Activated T-helper 1 cell treated with Interleukin-2 at 50 U/mL for 16 hours (primary cell): ENCODE results near the gene SRXN1.

Experiments
- DNase-seq: peaks from one replicate; pipeline ENCODE4 v3.0.0-alpha.2; 2020; ENCODE audit warnings: low read depth

SRXN1 gene

DNA sequence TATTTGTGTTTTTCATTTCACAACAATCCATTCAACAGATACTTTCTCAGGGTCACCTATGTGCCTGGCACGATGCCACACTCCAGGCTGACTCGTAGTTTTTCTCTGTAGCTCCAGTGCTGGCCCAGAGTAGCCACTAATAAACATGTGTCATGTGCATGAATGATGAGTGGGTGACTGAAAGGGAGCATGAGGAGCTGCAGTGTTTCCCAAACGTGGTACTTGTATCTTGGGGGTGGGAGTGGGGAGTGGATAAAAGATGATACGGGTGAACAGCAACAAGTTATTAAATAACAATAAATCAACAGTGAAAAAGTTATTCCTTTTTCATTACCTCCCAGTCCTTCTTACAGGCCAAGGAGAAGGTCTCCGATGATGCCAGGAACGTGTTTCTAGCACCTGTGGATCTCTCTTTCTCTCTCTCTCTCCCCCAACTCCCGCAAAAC lies 17.1 kb downstream of the SRXN1 start:
- DNase-seq, result no peak

DNA sequence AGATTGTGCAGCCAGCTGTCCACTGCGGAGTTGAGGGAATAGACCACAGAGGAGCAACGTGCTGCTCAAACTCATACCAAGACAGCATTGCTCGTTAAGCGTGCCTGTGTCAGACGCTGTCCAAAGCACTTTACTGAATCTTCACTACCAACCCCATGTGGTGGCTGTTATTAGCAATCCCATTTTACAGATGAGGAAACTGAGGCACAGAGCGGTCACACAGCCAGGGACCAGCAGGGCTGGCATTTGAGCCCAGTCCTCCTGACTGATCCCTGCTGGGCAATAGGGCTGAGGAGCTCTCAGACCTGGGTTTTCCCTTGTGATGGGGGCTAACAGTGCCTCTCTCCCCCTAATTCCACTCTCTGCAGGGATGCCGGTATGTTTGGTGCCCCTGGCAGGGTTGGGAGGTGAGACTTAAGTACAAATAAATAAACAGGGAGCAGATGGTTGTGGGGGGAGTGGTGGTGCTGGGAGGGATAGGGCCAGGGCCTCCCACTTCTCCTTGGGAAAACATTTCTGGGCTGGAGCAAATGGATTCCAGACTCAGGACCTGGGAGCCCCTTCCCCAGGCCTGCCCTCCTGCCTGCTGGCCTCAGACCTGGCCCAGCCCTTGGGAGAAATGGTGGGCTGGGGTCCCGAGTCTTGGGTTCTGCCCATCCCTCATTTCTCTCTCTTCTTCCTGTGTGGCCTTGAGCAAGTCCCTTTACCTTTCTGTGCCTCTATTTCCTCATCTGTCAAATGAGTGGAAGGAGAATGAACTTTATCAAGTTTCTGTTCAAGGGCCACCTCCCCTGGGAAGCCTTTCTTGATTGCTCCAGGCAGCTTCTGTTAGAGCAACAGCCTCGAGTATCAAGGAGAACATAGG lies 17.7 kb downstream of the SRXN1 start:
- no peak for DNase-seq

DNA sequence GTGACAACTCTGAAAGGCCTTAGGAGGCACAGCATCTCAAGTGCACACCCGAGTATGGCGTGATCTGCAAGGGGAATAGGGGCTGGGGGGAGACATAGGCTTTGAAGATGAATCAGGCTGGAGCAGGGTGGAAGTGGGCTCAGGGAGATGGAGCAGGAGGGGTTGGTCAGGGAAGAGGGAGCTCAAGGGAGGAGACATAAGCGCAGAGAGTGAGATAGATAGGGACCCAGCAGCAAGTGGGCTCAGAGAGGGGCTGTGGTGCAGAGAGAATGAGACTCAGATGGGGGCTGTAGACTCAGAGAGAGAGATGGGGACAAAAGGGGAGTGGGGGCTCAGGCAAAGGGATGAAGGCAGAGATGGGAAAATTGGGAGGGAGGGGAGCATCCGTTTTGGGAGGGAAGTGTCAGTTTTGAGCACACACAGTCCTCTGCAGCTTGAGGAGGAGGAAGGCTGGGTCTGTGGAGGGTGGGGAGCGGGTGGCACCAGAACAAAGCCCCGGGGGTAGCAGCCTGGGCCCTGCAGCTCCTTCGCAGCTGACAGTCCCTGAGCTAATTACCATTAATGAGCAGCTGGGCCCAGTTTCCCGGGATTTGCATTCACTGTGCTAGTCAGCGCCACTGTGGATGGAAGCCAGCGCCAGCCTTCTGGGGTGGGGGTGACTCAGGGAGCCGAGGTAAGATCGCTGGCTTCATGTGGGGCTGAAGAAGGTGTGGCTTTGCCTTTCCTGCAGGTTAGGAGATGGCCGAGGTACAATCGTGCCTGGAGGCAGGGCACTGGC lies 18.7 kb downstream of the SRXN1 start:
- no peak for DNase-seq

DNA sequence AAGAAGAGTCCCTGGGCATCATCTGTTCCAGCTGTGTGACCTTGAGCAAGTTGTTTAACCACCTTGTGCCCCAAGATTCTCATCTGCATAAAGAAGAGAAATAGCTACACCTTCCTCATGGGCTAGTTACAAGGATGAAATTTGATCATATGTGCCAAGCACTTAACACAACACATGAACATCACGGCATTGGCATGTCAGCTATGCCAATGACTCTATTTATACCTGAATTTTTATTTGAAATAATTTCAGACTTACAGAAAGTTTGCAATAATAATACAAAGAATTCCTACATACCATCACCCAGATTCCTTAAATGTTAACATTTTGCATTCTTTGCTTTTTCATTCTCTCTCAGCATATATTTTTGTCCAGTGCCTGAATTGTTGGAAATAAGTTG lies 21.9 kb downstream of the SRXN1 start:
- no peak for DNase-seq

DNA sequence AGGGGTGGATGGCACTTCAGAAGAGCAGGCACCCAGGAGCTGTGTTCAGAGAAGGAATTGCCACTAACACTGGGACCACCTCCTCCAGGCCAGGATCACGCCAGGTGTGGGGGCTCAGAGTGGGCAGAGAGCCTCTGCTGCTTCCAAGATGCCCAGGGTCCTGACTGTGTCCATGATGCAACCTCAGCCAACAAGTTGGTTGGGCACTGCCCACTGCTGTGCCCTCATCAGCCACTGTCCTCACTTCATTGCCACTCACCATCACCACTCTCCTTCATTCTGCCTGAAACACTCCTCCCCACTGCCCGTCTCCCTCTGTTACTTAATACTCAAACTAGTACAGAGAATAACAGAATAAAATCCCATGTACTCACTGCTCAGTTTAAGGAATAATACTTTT lies 26.4 kb downstream of the SRXN1 start:
- DNase-seq, result no peak

DNA sequence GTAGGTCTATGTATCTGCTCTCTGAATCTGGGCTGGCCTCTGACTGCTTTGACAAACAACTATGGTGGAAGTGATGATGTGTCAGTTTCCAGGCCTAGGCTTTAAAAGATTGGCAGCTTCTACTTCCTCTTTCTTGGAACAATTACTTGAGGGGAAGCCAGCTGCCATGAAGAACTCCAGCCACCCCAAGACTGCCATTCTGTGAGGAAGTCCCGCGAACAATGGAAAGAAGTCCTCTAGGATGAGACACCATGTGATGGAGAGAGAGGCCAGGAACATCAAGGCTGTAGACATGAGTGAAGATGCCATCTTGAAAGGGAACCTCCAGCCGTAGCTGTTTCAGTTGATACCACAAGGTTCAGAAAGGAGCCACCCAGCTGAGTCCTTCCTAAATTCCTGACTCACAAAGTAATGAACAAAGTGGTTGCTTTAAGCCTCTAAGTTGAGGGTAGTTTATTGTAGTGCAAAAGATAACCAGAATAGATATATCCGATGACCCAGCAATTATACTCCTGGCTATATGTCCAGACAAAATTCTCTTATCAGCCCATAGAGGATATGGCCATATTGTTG lies 27.6 kb downstream of the SRXN1 start:
- DNase-seq, result no peak

DNA sequence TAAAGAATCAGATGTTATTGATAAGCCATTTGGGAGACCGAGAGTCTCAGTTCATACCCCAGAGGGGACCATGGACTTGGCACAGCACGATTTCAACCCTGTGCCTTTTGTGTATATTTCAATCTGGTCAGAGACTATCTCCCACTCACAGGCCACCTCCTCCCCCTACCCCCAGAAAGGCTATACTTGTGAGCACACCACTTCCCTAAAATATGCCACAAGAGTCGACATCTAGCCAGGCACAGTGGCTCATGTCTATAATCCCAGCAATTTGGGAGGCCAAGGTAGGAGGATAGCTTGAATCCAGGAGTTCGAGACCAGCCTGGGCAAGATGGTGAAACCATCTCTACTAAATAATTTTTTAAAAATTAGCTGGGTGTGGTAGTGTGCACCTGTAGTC lies 29.3 kb downstream of the SRXN1 start:
- DNase-seq, result no peak

DNA sequence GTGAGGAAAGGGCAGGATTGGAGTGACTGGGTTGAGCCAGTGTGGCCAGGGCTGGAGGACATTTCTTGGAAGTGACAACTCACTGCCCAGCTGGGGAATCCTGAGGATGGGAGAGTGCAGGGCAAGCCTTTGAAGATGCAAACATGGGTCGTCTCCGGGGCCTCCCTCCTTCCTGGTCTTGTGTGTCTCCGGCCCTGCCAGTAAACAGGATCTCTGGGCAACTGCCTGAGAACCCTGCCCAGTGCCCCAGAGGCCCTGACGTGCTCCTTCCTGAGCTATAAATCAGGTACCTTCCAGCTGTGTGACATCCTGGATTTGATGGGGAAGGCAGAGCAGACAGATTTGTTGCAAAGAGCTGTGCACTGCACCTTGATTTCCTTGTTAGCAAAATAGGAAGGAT lies 30.0 kb downstream of the SRXN1 start:
- DNase-seq, result no peak

DNA sequence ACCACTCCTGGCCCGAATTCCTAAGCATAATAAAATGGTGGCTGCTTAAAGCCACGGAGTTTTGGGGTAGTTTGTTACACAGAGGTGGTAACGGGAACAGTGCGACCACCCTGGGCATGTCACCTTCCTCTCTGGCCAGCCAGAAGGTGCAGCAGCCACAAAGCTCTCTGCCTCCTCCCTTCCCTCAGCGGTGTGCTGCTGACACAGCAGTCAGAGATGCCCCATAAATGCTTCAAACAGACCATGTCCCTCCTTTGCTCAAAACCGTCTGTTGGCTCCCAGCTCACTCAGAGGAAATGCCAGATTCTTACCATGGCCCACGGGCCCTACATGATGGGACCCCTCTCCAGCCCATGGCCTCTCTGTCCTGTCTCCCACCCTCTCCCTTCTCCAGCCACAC lies 30.8 kb downstream of the SRXN1 start:
- no peak for DNase-seq

DNA sequence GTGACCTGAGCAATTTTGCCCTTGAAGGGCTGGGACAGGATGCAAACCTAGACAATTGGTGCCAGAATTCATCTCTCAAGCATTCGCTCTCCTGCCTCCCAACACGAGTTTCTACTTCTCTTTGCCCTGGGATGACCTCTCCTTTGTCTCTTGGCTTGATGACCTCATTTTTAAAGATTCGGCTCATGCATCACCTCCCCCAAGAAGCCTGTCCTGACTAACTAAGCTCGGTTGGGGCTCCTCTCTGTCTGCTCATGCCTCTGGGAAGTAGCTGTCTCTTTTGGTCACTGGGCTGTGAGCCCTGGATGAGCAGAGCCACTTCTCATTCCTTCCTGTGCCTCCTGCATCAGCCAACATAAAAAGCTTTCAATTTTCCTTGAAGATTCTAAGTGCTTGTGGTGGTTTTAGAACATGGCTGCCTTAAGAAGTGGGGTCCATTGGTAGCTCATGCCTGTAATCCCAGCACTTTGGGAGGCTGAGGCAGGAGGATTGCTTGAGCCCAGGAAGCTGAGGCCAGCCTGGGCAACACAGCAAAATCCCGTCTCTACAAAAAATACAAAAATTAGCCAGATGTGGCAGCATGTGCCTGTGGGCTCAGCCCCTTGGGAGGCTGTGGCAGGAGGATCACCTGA lies 31.8 kb downstream of the SRXN1 start:
- no peak for DNase-seq

DNA sequence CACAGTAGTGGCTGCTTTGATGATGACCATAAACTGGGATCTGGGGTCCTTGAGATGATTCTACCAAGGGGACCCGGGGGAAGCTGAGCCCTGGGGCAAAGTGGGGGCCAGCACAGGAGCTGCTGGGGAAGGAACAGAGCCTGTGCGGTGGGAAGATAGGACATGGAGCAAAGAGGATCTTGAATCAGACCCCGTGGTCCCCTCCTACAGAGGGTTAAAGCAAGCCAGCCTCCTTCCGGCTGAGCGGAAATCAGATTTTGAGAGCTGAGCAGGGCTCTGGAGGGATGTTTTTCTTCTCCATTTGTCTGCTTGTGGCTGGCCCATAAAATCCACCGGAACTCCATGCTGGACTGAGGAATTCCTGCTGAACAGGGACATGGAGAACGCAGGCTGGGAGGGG lies 32.8 kb downstream of the SRXN1 start:
- DNase-seq, result no peak

DNA sequence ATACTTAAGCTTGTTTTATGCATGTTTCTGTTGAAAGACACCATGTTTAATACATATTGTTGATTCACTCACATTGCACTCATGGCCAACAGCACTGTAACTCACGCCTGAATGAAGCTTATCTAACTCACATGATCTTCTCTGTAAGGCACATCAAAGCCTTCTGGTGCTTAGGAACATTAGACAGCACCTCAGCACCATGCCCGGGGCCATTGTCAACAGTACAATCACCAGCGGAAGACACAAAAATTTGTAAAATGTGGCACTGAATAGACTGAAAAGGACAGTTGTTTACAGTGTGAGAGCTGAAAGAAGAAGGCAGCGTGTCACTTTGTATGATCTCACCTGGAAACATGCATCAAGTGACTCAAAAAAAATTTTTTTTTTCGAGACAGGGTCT lies 34.0 kb downstream of the SRXN1 start:
- no peak for DNase-seq

DNA sequence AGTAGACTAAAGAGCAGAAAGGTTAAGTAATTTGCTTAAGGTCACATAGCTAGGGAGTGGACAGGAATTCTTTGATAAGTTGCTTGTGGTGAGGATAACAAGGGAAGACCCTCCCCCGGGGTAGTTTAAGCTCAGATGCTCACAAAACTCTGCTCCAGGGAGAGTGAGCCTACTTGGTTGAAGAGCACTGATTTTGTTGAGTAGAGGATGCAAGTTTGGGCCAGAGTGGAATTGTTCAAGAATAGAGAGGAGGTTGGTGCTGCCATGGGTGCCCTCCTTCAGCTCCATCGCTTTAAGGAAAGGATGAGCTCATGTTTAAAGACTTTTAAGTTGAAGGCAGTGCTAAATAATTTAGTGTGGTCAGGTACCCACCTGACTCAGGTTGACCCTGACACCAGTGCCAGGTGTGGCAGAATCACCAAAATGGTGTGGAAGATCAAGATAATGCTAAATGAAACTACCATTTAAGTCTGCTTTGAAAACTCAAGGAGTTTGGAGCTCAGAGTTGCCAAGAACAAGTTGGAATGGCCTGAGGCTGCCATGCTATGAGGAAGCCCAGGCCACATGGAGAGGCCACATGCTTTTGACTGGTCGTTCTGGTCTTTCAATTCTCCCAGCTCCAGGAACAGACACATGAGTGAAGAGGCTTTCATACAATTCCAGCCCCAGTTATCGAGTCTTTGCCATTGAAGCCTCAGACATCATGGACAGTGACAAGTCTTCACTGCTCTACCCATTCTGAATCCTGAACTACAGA lies 34.9 kb downstream of the SRXN1 start:
- DNase-seq, result no peak

DNA sequence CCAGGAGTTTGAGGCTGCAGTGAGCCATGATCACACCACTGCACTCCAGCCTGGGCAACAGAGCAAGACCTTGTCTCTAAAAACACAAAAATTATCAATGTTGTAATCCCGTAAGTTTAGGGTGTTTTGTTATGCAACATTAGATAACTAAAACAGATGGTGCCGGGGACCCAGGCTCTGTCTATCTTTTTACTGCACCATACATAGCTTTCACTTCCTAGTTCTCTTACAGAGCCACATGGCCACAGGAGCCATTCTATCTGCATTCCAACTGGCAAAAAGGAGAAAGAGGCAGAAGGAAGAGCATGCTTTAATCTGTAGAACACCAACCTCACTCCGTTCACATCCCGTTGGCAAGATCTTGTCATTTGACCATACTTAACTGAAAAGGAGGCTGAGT lies 37.5 kb downstream of the SRXN1 start:
- no peak for DNase-seq

DNA sequence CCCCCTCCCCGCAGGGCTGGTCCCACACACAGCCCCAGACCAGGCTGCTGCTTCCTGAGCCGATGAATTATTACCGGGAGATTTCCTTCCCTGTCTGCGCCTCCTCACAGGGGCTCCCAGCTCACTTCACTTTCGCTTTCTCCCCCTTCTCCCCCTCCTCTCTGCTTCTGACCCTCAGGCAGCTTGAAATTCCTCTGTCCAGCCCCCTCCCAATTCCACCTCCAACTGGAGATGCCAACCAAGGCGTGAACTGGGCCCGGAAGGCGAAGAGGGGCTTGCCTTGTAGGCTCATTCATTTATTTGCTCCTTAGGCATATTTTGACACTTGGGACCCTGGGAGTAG lies 41.2 kb downstream of the SRXN1 start:
- no peak for DNase-seq

DNA sequence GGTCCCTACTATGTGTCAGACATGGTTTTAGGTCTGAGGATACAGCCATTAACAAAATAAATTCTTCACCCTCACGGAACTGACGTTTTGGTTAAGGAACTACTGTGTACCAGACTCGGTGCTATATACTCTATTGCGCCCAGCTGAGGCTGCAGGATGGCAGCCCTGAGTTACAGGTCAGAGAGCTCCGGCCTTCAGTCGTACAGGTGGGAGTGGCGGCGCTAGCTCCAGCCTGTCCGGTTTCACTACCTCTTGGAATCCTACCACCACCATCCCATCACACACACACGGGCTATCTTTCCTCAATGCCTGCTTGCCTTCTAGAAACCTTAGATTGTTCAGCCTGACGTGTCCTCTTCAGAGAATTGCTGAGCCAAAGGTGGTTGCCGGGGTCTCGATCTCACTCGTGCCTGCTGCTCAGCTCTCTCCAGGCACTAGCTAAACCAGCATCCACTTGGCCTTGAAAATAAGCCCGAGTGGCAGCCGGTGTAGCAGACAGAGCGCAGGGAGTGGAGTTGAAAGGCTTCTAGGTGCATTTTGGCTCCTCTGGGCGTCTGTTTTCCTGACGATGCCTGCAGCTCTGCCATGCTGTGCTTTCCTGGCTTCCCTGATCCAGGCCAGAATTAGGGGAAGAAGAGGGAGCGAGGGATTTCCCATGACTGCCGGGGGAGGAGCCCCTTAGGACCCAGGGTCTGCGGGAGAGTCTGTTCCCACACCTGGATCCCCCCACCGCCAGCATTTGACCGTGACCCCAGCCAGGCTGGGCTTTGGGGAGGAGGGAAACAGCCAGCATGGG lies 41.8 kb downstream of the SRXN1 start:
- no peak for DNase-seq

DNA sequence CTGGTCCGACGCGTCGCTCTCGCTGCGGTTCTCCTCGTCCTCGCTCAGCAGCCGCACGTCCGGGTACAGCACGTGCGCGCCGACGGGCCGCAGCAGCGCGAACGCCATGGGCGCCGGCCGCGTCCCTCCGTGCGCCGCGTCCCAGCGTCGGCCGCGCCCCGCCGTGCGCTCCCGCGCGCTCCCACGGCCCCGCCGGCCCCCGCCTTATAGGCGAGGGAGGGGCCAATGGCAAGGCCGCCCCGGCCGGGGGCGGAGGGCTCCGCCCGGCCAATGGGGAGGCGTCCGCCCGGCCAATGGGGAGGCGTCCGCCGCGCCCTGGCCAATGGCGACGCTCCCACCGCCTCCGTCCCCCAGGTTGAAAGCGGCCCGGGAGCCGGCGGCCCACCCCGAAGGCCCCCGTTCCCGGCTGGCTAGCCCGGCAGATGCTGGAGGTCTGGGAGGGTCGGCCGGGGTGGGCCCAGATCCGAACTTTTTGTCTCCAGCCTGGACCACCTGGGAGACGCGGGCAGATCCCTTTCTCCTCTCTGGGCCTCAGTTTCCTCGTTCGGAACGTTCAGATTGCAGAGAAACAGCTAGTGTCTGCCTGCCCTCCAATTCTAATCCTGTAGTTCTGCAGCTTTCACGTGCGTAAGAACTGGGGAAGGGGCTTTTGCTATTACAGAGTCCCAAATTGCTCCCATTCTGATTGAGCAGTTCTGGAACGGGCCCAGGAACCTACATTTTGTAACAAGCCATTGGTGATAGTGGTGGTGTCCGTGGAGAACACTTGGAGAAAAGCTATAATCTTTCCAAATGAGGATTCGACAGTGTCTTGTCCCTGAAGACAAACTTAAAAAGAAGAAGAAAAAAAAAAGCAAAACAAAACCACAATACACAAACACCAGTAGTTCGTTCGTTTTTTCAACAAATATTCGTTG lies 42.6 kb downstream of the SRXN1 start, which contains the start of gene TCF15:
TCF15 (minus strand) TSS at position 180 of the 917 bp plus-strand sequence; CDS start at position 108, 72 bp downstream.
- DNase-seq, result no peak

DNA sequence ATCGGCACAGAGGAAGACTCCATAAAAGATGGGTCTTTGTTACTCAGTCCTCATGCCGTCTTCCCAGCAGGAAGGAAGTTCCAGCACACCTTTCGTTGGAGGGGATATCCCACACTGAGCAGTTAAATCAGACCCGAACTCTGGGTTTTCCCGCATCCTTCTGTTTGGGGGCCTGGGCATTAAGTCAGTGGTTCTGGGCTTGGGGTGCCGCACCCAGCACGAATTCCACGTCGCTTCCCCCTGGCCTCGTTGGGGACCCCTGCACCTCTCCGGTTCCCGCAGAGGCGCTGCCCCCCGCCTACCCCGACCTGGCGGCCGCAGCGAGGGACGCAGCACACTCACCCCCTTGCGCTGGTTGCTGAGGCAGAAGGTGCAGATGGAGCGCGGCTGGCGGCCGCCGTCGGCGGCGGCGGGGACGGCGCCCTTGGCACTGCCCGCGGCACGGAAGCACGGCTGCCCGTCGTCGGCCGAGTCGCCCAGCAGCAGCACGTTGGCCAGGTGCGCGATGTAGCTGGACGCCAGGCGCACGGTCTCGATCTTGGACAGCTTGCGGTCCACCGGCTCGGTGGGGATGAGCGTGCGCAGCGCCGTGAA lies 43.5 kb downstream of the SRXN1 start:
- no peak for DNase-seq

DNA sequence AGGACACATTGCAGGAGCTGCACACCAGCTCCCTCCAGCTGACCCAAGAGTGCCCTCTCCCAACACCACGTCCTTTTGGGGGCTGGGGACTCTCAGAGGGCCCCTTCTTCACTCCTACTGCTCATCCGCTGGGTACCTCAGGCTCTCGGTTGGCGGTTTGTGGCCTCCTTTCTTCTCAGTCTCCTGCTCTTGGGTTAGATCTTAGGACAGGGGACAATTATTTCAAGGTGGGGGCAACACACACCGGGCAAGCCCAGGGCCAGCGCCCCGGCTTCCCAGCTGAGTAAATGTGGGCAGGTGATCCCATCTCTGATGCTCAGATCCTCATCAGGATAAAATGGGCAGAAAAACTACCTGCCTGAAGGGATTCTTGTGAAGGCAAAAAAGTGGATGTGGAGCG lies 44.0 kb downstream of the SRXN1 start:
- DNase-seq, result no peak

DNA sequence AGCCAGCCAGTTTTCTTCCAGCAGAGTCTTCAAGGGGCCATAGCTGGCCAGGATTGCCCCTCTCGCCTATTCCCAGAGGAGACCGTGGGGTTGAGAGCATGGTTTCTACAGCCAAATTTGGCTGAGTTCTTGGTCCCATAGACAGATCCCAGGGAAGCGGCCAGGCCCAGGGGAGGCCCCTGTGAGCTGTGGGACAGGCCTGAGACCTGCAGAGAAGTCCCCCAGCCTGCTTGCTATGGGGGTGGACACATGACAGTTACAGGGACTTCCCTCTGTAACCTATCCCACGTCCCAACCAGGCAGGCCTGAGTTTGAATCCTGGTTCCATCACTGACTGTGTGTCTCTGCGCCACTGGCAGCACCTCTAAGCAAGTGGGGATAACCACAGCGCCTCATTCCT lies 45.5 kb downstream of the SRXN1 start:
- no peak for DNase-seq
